HEK293 (cell line): ENCODE results near the gene SPEM1.

Experiments used
- CTCF ChIA-PET: fragments of 350-600 bp; formaldehyde crosslinking; extraction: SDS; loops from one replicate; lab custom pipeline; 2021; ENCODE audit warnings: antibody characterized with exemption; lab: Yijun Ruan, JAX
- POLR2A ChIA-PET: fragments of 300-600 bp; formaldehyde crosslinking; extraction: SDS; loops from one replicate; lab custom pipeline; 2020; ENCODE audit warnings: antibody characterized with exemption, inconsistent platforms; lab: Yijun Ruan, JAX
- H3K27ac ChIP-seq: fragments of 200-500 bp; sonication (Bioruptor generic); 2 replicates; pipeline ENCODE4 v1.5.1; 2014; ENCODE audit warnings: low read depth, low read length, control low read depth, inconsistent platforms; ENCODE audit errors: extremely low read depth
- H3K36me3 ChIP-seq, 2 experiments: fragments of 200-500 bp in 1 of 2; sonication (Bioruptor generic) in 1 of 2; 1 replicate in 1 of 2; 2 replicates in 1 of 2; pipeline ENCODE4 v1.5.1; 2014 to 2017; ENCODE audit warnings: inconsistent platforms in 2 of 2, low read length in 2 of 2; ENCODE audit not compliant: control insufficient read depth in 2 of 2, insufficient read depth in 1 of 2
- H3K4me1 ChIP-seq: fragments of 200-500 bp; sonication (Bioruptor generic); 2 replicates; pipeline ENCODE4 v1.5.1; 2014; ENCODE audit warnings: mild to moderate bottlenecking, low read length, inconsistent platforms; ENCODE audit not compliant: control insufficient read depth, insufficient read depth
- H3K4me3 ChIP-seq: 2 replicates; pipeline ENCODE4 v1.5.1; 2011; ENCODE audit warnings: low read depth, mild to moderate bottlenecking, control low read depth, low read length, moderate library complexity
- H3K9me3 ChIP-seq: fragments of 200-500 bp; sonication (Bioruptor generic); 2 replicates; pipeline ENCODE4 v1.5.1; 2014; ENCODE audit warnings: low read depth, low read length, inconsistent platforms; ENCODE audit not compliant: control insufficient read depth, insufficient read depth
- GLI2 ChIP-seq: fragments of 450-650 bp; formaldehyde crosslinking; IDR thresholded peaks from 2 replicates; pipeline ENCODE4; 2017; ENCODE audit warnings: missing biosample characterization, missing genetic modification characterization, low read depth, borderline replicate concordance
- IKZF3 ChIP-seq: fragments of 450-650 bp; IDR thresholded peaks from 2 replicates; pipeline ENCODE4 v1.5.0; 2018; ENCODE audit warnings: missing biosample characterization, mild to moderate bottlenecking, missing genetic modification characterization, moderate library complexity
- RBAK ChIP-seq: fragments of 450-650 bp; formaldehyde crosslinking; IDR thresholded peaks from 2 replicates; pipeline ENCODE4 v1.5.1; 2016; ENCODE audit warnings: missing biosample characterization, missing genetic modification characterization
- REPIN1 ChIP-seq: fragments of 450-650 bp; formaldehyde crosslinking; IDR thresholded peaks from 2 replicates; pipeline ENCODE4 v1.5.1; 2017; ENCODE audit warnings: missing biosample characterization, missing genetic modification characterization, low read depth
- ZBTB11 ChIP-seq: fragments of 450-650 bp; formaldehyde crosslinking; conservative IDR thresholded peaks from 2 replicates; pipeline ENCODE4 v1.5.1; 2016; ENCODE audit warnings: low read depth, missing biosample characterization, missing genetic modification characterization
- ZFP37 ChIP-seq: fragments of 450-650 bp; formaldehyde crosslinking; IDR thresholded peaks from 2 replicates; pipeline ENCODE4 v1.5.1; 2016; ENCODE audit warnings: missing biosample characterization, missing genetic modification characterization
- ZIC2 ChIP-seq: fragments of 450-650 bp; formaldehyde crosslinking; IDR thresholded peaks from 2 replicates; pipeline ENCODE4 v1.5.1; 2016; ENCODE audit warnings: missing biosample characterization, missing genetic modification characterization
- ZNF121 ChIP-seq: fragments of 450-650 bp; formaldehyde crosslinking; IDR thresholded peaks from 2 replicates; pipeline ENCODE4 v1.5.1; 2016; ENCODE audit warnings: missing biosample characterization, missing genetic modification characterization
- ZNF133 ChIP-seq: fragments of 450-650 bp; formaldehyde crosslinking; IDR thresholded peaks from 2 replicates; pipeline ENCODE4 v1.5.1; 2016; ENCODE audit warnings: missing biosample characterization, missing genetic modification characterization
- ZNF148 ChIP-seq: fragments of 450-650 bp; formaldehyde crosslinking; IDR thresholded peaks from 2 replicates; pipeline ENCODE4 v1.5.0; 2017; ENCODE audit warnings: missing biosample characterization, missing genetic modification characterization, borderline replicate concordance
- ZNF2 ChIP-seq: fragments of 450-650 bp; formaldehyde crosslinking; IDR thresholded peaks from 2 replicates; pipeline ENCODE4 v1.5.1; 2016; ENCODE audit warnings: missing biosample characterization, missing genetic modification characterization
- ZNF214 ChIP-seq: fragments of 450-650 bp; formaldehyde crosslinking; IDR thresholded peaks from 2 replicates; pipeline ENCODE4 v1.5.1; 2017; ENCODE audit warnings: missing biosample characterization, mild to moderate bottlenecking, missing genetic modification characterization, borderline replicate concordance
- ZNF335 ChIP-seq: fragments of 450-650 bp; formaldehyde crosslinking; conservative IDR thresholded peaks from 2 replicates; pipeline ENCODE4 v1.5.1; 2016; ENCODE audit warnings: missing biosample characterization, missing genetic modification characterization
- ZNF350 ChIP-seq: fragments of 450-650 bp; formaldehyde crosslinking; IDR thresholded peaks from 2 replicates; pipeline ENCODE4 v1.5.0; 2017; ENCODE audit warnings: missing biosample characterization, mild to moderate bottlenecking, missing genetic modification characterization
- ZNF501 ChIP-seq: fragments of 450-650 bp; formaldehyde crosslinking; IDR thresholded peaks from 2 replicates; pipeline ENCODE4 v1.5.1; 2016; ENCODE audit warnings: missing biosample characterization, missing genetic modification characterization
- ZNF510 ChIP-seq: fragments of 450-650 bp; formaldehyde crosslinking; IDR thresholded peaks from 2 replicates; pipeline ENCODE4 v1.5.1; 2018; ENCODE audit warnings: mild to moderate bottlenecking, missing genetic modification characterization, missing biosample characterization; ENCODE audit not compliant: insufficient replicate concordance
- ZNF514 ChIP-seq: fragments of 450-650 bp; formaldehyde crosslinking; IDR thresholded peaks from 2 replicates; pipeline ENCODE4 v1.5.1; 2016; ENCODE audit warnings: missing biosample characterization, missing genetic modification characterization
- ZNF548 ChIP-seq: fragments of 450-650 bp; formaldehyde crosslinking; IDR thresholded peaks from 2 replicates; pipeline ENCODE4 v1.5.1; 2016; ENCODE audit warnings: missing biosample characterization, missing genetic modification characterization
- ZNF639 ChIP-seq: fragments of 450-650 bp; formaldehyde crosslinking; IDR thresholded peaks from 2 replicates; pipeline ENCODE4 v1.5.1; 2016; ENCODE audit warnings: missing biosample characterization, missing genetic modification characterization
- ZNF768 ChIP-seq: fragments of 450-650 bp; formaldehyde crosslinking; IDR thresholded peaks from 2 replicates; pipeline ENCODE4 v1.5.1; 2018; ENCODE audit warnings: missing biosample characterization, mild to moderate bottlenecking, missing genetic modification characterization

SPEM1 gene

GRCh38 chr17:7437950-7438614, 18.0 kb downstream of the SPEM1 start:
- Histone ChIP-seq H3K9me3 (no peaks in the 10 kb centered on the region), H3K36me3 (no peaks in the 10 kb centered on the region), H3K4me3 (no peak overlapping the region), H3K4me1 (peaks cover 18% of the 10 kb centered on the region), H3K27ac (0 out of 2 replicates have a peak overlapping the region, but pooled peaks have one; percentile 9)
- ChIA-PET POLR2A (interaction anchor here (0.5 kb wide), 1 partner anchor 757 kb away, joined by 4 read pairs; no protein-coding TSS in a partner anchor), CTCF (interaction anchor here (0.8 to 3.9 kb wide), 4 partner anchors 7 to 123 kb away, joined by 3 to 37 read pairs (median 8); partner anchors contain the start of genes CHRNB1 and TMEM95)
- no peak for TF ChIP-seq ZNF335 (tag by site-specific recombination)
- no peak for TF ChIP-seq ZNF133 (tag by site-specific recombination)
- no peak for TF ChIP-seq ZNF639
- no peak for TF ChIP-seq ZNF548 (tag by site-specific recombination)
- TF ChIP-seq ZNF514 (tag by site-specific recombination): no peak
- TF ChIP-seq ZNF148 (tag by site-specific recombination): no peak

GRCh38 chr17:7438656-7439460, 18.7 kb downstream of the SPEM1 start:
- no peaks in the 10 kb centered on the region for H3K36me3 ChIP-seq
- no peaks in the 10 kb centered on the region for H3K9me3 ChIP-seq
- POLR2A ChIA-PET: interaction anchor here (0.5 to 3.1 kb wide), 3 partner anchors 35 to 756 kb away, joined by 3 to 21 read pairs (median 4); partner anchors contain the start of genes POLR2A and TMEM256
- CTCF ChIA-PET: interaction anchor here (0.8 to 3.8 kb wide), 3 partner anchors 37 to 122 kb away, joined by 3 to 18 read pairs (median 3); partner anchors contain the start of gene TMEM95
- no peak overlapping the region for H3K4me3 ChIP-seq
- H3K4me1 ChIP-seq: peaks cover 18% of the 10 kb centered on the region
- TF ChIP-seq IKZF3 (tag by site-specific recombination) (peak; percentile 12; the same call in 1 of the 2 replicates), GLI2 (tag by site-specific recombination) (no peak), ZNF335 (tag by site-specific recombination) (peak; percentile 63)
- no peak overlapping the region for H3K27ac ChIP-seq

GRCh38 chr17:7439462-7440112, 19.5 kb downstream of the SPEM1 start, which contains the start of gene FGF11:
Gene FGF11, plus strand, starts transcription at chr17:7439512. Its CDS starts 109 bp downstream, at chr17:7439621.
- Histone ChIP-seq H3K9me3 (no peaks in the 10 kb centered on the region), H3K4me1 (peaks cover 25% of the 10 kb centered on the region), H3K27ac (peak within 1 kb of the TSS; percentile 74), H3K4me3 (peak within 1 kb of the TSS; percentile 20), H3K36me3 (no peaks in the 10 kb centered on the region)
- CTCF ChIA-PET: interaction anchor here (0.6 to 3.8 kb wide), 2 partner anchors 14 to 84 kb away, joined by 5 to 18 read pairs; partner anchors contain the start of gene TMEM95
- POLR2A ChIA-PET: interaction anchor here (0.7 to 3.1 kb wide), 4 partner anchors 36 to 45 kb away, joined by 3 to 21 read pairs (median 4); partner anchors contain the start of genes PLSCR3, POLR2A and TMEM256
- TF ChIP-seq ZNF510 (tag by site-specific recombination): no peak
- TF ChIP-seq ZNF2 (tag by site-specific recombination): no peak
- no peak for TF ChIP-seq ZNF350
- TF ChIP-seq ZNF501 (tag by site-specific recombination): no peak
- no peak for TF ChIP-seq ZIC2
- TF ChIP-seq REPIN1 (tag by site-specific recombination): no peak
- TF ChIP-seq ZBTB11 (tag by site-specific recombination): no peak
- no peak for TF ChIP-seq ZNF768 (tag by site-specific recombination)
- TF ChIP-seq RBAK (tag by site-specific recombination): no peak
- TF ChIP-seq ZNF214 (tag by site-specific recombination): no peak
- TF ChIP-seq ZNF121 (tag by site-specific recombination): no peak
- no peak for TF ChIP-seq ZFP37 (tag by site-specific recombination)
